Measurements from ENCODE around the gene KIR3DL2. TPM values are rescaled to one million over a fixed set of nuclear protein-coding genes. Genes with fewer than 3 reads are reported as not detected.
"Not testable (repeated sequence)": the region's sequence is repeated elsewhere in the genome, so short reads cannot be mapped to it uniquely, and the experiment has no call there.

KIR3DL2 gene
- total RNA-seq, 1 donor from 2014 or later: 0.35 TPM

- ATAC-seq (no peak), DNase-seq (no peak)
- no peaks in the 10 kb centered on the region for H3K9me3 ChIP-seq
- H3K27me3 ChIP-seq: no peaks in the 10 kb centered on the region
- H3K36me3 ChIP-seq: no peaks in the 10 kb centered on the region
- intact Hi-C loops (cut with DNase I): no loop called here
- H3K4me3 ChIP-seq: no peak overlapping the region
- H3K4me1 ChIP-seq: no peaks in the 10 kb centered on the region
- no peak overlapping the region for H3K27ac ChIP-seq
- TF ChIP-seq, protein P1, sequence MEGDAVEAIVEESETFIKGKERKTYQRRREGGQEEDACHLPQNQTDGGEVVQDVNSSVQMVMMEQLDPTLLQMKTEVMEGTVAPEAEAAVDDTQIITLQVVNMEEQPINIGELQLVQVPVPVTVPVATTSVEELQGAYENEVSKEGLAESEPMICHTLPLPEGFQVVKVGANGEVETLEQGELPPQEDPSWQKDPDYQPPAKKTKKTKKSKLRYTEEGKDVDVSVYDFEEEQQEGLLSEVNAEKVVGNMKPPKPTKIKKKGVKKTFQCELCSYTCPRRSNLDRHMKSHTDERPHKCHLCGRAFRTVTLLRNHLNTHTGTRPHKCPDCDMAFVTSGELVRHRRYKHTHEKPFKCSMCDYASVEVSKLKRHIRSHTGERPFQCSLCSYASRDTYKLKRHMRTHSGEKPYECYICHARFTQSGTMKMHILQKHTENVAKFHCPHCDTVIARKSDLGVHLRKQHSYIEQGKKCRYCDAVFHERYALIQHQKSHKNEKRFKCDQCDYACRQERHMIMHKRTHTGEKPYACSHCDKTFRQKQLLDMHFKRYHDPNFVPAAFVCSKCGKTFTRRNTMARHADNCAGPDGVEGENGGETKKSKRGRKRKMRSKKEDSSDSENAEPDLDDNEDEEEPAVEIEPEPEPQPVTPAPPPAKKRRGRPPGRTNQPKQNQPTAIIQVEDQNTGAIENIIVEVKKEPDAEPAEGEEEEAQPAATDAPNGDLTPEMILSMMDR (IDR thresholded peaks at IDR 0.05): no peak
Measured at GRCh38 chr19:54903303-54903702, 53.1 kb downstream of the KIR3DL2 start.

GRCh38 chr19:54904261-54904660, 54.0 kb downstream of the KIR3DL2 start:
- DNase-seq; H3K4me1 ChIP-seq; intact Hi-C loops (cut with DNase I); H3K27me3 ChIP-seq; H3K27ac ChIP-seq; H3K9me3 ChIP-seq; ATAC-seq; H3K4me3 ChIP-seq; H3K36me3 ChIP-seq: not testable (repeated sequence)

- Histone ChIP-seq H3K4me1 (no peaks in the 10 kb centered on the region), H3K9me3 (no peaks in the 10 kb centered on the region), H3K36me3 (no peaks in the 10 kb centered on the region), H3K27me3 (no peaks in the 10 kb centered on the region), H3K4me3 (no peak overlapping the region), H3K27ac (no peak overlapping the region)
- ATAC-seq: no peak
- no peak for DNase-seq
- intact Hi-C loops (cut with DNase I): no loop called here
- TF ChIP-seq, protein P1 (IDR thresholded peaks at IDR 0.05): no peak
Measured at GRCh38 chr19:54905421-54905802, 55.2 kb downstream of the KIR3DL2 start.

DNA sequence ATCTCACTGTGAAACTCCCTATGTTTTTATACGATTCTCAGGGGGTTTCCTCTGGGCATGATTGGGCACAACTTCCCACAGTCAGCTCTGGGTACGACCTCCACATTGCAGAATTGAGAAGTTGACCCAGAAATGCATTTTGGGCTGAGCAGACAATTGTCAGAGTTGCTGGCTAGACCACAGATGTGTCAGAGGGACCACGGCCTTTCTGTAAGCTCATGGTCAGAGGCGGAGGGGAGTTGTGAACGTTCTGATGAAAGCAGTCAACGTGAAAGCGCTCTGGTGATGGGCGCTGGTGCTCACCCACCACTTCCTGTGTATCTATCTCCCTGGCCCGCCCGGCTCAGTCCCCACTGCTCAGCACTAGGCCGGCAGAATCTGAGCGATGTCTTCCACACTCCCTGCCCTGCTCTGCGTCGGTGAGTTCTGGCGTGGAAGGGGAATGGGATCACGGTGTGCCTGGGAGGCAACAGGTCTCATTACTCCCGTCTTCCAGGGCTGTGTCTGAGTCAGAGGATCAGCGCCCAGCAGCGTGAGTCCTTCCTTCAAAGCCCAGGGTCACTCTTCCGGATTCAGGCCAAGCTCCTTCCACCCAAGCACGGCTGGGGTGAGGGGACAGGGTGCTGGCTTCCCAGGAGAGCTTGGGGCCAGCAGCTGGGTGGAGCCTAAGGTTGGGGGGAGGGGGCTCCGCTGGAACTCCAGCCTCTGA, 55.7 kb downstream of the KIR3DL2 start, which contains the start of gene NCR1:
NCR1 (plus strand) TSS at position 346 of the 709 bp plus-strand sequence; CDS start at position 386, 40 bp downstream.
- Histone ChIP-seq H3K27me3 (no peaks in the 10 kb centered on the region), H3K4me3 (no peak within 1 kb of the TSS), H3K4me1 (no peaks in the 10 kb centered on the region), H3K27ac (no peak within 1 kb of the TSS), H3K9me3 (no peaks in the 10 kb centered on the region), H3K36me3 (no peaks in the 10 kb centered on the region)
- TF ChIP-seq, protein P1 (IDR thresholded peaks at IDR 0.05): no peak
- intact Hi-C loops (cut with DNase I): no loop called here
- ATAC-seq: peak; percentile 64
- DNase-seq: no peak

DNA sequence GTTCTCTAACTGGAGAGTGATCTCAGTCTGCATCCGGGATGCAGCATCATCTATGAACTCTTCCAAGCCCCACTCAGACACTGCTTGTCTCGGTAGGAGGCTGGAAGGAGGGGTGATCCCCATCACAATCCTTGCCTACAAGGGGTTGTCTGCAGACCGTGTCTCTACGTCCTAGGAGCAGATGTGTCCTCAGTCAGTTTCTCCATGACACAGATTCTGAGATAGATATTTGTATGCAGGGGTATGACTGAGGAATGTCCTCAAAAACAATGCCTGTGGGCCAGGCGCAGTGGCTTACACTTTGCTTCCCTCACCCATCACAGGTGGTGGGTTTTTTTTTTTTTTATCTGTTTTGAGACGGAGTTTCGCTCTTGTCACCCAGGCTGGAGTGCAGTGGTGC, 56.6 kb downstream of the KIR3DL2 start:
- Histone ChIP-seq H3K4me3 (no peak overlapping the region), H3K27me3 (no peaks in the 10 kb centered on the region), H3K36me3 (no peaks in the 10 kb centered on the region), H3K4me1 (no peaks in the 10 kb centered on the region), H3K27ac (no peak overlapping the region), H3K9me3 (no peaks in the 10 kb centered on the region)
- DNase-seq (no peak), ATAC-seq (no peak)
- TF ChIP-seq, protein P1 (IDR thresholded peaks at IDR 0.05): no peak
- intact Hi-C loops (cut with DNase I): no loop called here

DNA sequence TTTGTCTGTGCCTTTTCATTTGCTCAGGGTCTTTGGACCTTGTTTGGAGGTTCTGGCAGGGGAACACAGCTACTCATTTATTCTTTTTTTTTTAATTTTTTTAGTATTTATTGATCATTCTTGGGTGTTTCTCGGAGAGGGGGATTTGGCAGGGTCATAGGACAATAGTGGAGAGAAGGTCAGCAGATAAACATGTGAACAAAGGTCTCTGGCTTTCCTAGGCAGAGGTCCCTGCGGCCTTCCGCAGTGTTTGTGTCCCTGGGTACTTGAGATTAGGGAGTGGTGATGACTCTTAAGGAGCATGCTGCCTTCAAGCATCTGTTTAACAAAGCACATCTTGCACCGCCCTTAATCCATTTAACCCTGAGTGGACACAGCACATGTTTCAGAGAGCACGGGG, 57.7 kb downstream of the KIR3DL2 start:
- H3K36me3 ChIP-seq; ATAC-seq; H3K4me3 ChIP-seq; intact Hi-C loops (cut with DNase I); H3K27ac ChIP-seq; H3K4me1 ChIP-seq; H3K9me3 ChIP-seq; H3K27me3 ChIP-seq; DNase-seq: not testable (repeated sequence)

Other genes with a start within 250 kb of the KIR3DL2 start
- 23.6 TPM for gene LILRB1, start 220.0 kb upstream of the KIR3DL2 start, total RNA-seq
- gene LILRB4, start 187.5 kb upstream of the KIR3DL2 start, total RNA-seq: 29.8 TPM
- not detected for gene KIR3DL3, start 126.0 kb upstream of the KIR3DL2 start, total RNA-seq
- gene KIR2DL3, start 111.9 kb upstream of the KIR3DL2 start, total RNA-seq: not detected
- gene KIR2DL1, start 80.7 kb upstream of the KIR3DL2 start, total RNA-seq: 0.58 TPM
- 0.46 TPM for gene KIR2DL4, start 46.8 kb upstream of the KIR3DL2 start, total RNA-seq
- gene KIR3DL1, start 34.0 kb upstream of the KIR3DL2 start, total RNA-seq: 0.23 TPM
- 0.41 TPM for gene KIR2DS4, start 17.8 kb upstream of the KIR3DL2 start, total RNA-seq
- gene FCAR, start 23.8 kb downstream of the KIR3DL2 start, total RNA-seq: 3.2 TPM
- 1.5 TPM for gene NCR1, start 55.7 kb downstream of the KIR3DL2 start, total RNA-seq
- gene NLRP7, start 97.1 kb downstream of the KIR3DL2 start, total RNA-seq: not detected
- 21.4 TPM for gene NLRP2, start 115.9 kb downstream of the KIR3DL2 start, total RNA-seq
- gene GP6, start 187.8 kb downstream of the KIR3DL2 start, total RNA-seq: 0.32 TPM
- 30.0 TPM for gene RDH13, start 212.7 kb downstream of the KIR3DL2 start, total RNA-seq
- gene EPS8L1, start 225.4 kb downstream of the KIR3DL2 start, total RNA-seq: 35.6 TPM

Data from upper lobe of right lung (tissue), 1 donor.